CD1c-positive myeloid dendritic cell (primary cell): ENCODE measurements around the gene METAP1D.
"Not testable (repeated sequence)": the region's sequence is repeated elsewhere in the genome, so short reads cannot be mapped to it uniquely, and the experiment has no call there.

Experiments used
- DNase-seq: peaks from one replicate; pipeline ENCODE4 v3.0.0-alpha.2; 2016; ENCODE audit errors: extremely low spot score

The METAP1D gene

DNA sequence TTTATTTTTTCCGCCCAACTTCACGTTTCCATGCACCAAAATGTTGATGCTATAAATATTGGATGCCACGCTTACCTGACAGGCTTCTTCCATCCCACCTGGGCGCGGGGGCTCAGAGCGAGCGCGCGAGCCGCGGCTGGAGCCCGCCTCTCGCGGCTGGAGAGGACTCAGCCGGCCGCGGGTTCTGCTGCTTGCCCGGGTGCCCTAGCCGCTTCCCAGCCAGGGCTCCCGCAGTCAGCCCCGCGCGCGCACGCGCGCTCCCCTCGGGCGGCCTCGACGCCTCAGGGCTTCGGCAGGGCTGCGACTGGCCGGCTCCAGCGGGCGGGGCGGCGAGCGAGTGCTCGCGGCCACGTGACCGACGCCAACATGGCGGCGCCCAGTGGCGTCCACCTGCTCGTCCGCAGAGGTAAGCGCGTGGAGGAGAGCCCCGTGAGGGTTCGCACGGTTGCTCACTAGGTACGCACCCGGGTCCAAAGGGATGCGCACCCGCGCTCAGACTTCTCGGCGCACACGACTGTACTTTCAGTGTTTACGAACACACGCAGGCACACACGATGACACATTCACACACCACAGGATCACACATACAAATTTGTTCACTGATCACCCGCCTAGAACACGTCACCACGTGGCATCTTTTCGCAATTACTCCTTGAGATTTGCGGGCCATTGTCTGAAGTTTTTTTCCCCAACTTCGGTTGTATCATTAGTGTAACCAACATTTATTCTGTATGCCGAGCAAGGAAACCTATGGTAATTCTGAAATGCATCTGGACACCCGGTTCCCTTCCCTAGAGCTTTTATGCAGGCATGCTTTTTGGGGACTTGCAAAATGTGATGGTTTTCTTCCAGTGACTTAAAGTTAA, at the start of gene METAP1D:
Gene METAP1D (plus strand): TSS at position 350 of the 866 bp plus-strand sequence. CDS start 17 bp downstream, at position 367.
- peak; percentile 94 for DNase-seq

DNA sequence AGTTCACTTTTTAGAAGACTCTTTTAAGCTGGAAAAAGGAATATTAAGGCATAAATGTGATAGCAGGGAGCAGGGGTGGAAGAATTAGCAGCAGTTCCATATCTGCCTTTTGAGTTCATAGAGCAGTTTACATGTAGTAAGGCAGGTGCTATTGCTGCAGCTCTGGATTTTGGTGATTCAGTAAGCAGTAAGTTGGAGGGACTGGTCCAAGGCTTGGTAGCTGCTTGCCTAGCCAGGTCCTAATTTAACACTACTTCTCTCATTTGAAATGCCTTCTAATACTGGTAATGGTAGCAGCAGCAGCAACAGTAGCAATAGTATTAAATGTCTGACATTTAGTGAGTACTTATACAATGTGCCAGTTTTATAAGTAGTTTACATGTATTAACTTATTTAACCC, 47.5 kb upstream of the METAP1D start:
- no peak for DNase-seq

DNA sequence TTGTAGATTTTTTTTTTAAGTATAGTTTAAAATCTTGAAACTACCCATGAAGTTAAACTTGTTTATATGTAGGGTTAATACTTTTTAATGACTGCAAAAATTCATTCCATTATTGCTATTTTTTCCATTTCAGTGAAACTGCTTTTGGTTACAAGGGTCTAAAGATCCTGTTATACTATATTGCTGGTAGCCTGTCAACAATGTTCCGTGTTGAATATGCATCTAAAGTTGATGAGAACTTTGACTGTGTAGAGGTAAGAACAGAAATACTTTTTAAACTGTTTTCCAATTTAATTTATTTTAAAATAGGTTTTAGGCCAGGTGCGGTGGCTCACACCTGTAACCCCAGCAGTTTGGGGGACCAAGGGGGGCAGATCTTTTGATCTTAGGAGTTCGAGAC, 47.0 kb upstream of the METAP1D start:
- DNase-seq = no peak

DNA sequence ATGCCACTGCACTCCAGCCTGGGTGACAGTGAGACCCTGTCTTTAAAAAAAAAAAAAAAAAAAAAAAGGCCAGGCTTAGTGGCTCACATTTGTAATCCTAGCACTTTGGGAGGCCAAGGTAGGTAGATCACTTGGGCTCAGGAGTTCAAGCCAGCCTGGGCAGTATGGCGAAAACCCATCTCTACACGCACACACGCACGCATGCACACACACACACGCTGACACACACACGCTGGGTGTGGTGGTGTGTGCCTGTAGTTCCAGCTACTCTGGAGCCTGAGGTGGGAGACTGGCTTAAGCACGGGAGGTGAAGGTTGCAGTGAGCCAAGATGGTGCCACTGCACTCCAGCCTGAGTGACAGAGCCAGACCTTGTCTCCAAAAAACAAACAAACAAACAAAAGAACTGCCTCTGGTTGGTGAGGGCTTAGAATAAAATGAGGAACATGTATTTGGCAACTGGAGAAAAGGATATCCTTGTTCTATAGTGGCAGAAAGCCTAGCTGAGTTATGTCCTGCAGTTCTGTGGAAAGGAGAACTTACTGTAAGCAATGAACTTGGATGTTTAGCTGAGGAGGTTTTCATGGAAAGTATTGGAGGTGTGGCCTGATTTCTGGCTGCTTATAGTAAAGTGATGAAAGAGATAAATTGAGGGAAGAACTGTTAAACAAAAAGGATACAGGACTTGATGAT, 43.5 kb upstream of the METAP1D start:
- peak; percentile 91 for DNase-seq

DNA sequence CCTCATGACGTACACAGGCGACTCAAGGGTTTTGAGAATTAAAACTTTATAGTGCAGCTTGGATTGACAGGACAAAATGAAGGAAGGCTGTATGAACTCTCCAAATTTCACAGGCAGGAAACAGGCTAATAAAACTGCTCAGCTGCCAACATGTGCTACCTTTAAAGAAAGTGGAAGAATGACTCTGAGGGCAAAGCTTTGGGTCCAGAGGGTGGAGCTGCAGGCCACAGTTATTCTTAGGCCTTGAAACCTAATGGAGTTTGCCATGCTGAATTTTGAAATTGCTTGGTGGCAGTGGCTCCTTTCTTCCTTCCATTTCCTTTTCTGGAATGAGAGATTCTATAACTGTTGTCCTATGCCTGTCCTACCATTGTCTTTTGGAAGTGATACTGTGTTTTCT, 42.7 kb upstream of the METAP1D start:
- peak; percentile 35 for DNase-seq

DNA sequence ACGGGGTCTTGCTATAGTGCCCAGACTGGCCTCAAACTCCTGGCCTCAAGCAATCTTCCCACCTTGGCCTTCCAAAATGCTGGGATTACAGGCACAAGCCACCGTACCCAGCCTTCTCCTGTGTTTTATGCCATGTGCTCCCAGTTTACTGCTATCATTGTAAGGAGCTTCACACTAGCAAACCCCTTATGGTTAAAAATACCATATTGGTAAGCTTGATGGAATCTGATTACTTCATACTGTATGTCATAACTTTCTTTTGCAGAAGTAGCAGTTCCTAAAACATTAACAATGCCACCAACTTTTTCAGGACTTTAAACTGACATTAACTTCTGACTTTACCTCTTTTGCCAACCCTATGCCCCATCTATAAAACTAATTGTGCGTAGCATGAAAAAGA, 41.3 kb upstream of the METAP1D start:
- DNase-seq = peak; percentile 80

DNA sequence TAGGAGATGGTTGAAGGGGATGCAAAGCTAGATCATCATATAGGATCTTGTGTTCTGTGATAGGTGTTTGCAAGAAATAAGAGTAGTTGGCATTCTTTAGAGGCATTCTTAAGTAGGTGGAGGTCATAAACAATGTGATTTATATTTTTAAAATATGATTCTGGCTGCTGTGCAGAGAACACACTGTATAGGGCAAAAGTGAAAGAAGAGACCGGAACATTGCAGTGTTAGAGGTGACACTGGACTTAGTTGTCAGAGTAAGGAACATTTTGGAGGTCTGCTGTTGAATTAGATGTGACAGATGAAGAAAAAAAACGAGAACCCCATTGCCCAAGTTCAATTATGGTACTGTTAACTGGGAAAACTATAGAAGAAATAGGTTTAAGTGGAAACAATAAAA, 39.8 kb upstream of the METAP1D start:
- no peak for DNase-seq

DNA sequence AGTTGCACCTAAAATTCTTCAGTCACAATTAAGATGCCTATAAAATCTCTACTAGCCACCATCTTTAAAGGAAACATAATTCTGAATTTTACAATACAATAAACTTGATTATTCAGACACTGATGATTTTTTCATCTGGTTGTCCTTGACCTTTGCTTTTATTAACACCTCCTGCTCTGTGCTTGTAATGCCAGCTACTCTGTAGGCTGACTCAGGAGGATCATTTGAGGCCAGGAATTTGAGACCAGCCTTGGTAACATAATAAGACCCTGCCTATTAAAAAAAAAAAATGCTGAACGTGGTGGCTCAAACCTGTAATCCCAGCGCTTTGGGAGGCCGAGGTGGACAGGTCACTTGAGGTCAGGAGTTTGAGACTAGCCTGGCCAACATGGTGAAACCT, 39.2 kb upstream of the METAP1D start:
- no peak for DNase-seq

DNA sequence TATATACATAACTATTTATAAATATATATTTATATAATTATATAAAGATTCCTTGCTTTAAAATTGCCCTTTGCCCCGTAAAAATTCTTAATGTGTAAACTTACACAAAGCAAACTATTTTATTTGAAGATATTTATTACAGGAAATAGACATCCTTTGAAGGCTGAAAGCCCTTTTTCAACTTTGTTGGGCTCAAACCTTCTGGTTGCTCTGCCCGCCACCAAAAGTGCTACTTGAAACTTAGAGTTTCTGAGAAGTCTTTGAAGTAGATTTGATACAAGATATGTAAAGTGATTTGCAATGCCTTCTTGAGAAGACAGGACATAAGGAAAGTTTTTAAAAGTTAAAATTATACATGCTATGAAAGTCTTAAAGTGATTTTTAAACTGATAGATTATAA, 36.6 kb upstream of the METAP1D start:
- DNase-seq = no peak

DNA sequence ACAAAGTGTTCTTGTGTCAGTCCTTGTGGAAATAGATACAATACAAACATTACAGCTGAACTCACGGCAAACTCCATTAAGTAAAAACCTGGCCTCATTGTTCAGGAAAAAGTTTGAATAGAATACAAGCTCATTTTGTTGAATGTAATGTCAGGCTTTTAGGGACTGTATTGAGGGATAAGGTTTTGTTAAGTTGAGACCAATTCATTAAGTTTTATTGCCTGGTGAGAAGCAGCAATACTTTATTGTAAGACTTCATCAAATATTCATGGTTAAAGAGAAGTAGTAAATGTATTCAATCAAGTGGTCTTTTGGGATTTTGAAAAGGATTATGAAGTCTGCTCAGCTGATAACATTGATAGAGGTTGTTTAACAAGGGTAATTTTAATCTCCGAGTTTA, 35.4 kb upstream of the METAP1D start:
- DNase-seq = no peak

DNA sequence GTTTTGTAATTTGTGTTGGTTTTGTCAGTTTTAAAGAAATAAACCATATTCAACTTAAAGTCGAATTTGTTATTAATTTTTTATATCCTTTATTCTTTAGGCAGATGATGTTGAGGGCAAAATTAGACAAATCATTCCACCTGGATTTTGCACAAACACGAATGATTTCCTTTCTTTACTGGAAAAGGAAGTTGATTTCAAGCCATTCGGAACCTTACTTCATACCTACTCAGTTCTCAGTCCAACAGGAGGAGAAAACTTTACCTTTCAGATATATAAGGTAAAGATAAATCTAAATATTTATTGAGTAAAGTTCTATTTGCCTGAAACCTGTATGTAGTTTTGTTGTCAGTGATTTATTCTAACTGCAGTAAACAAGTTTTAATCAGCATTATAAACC, 34.5 kb upstream of the METAP1D start:
- DNase-seq = no peak

DNA sequence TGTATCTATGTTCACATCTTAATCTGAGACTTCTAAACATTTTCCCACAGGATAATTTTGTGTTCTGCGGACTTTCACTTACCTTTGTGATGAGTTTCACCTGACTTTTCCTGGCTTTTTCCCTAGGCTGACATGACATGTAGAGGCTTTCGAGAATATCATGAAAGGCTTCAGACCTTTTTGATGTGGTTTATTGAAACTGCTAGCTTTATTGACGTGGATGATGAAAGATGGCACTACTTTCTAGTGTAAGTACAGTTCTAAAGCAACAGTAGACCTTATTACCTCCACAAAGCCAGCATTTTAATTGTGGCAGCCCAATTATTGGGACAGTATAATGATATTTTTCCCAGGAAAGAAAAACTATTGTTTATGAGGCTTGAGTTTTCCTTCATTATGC, 34.1 kb upstream of the METAP1D start:
- DNase-seq = no peak

DNA sequence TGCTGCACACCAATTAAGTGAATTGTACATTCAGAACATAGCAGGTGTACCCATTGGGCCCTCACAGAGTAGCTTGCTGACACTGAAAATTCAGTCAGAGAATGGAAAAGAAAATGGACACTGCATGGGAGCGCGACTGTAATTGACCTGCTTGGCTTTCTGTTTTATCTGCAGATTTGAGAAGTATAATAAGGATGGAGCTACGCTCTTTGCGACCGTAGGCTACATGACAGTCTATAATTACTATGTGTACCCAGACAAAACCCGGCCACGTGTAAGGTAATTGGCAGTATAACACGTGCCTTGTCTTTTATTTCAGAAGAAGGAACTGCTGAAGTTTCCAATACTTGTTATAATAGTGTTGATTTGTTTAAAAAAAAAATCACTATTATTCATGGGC, 33.5 kb upstream of the METAP1D start:
- DNase-seq = no peak

DNA sequence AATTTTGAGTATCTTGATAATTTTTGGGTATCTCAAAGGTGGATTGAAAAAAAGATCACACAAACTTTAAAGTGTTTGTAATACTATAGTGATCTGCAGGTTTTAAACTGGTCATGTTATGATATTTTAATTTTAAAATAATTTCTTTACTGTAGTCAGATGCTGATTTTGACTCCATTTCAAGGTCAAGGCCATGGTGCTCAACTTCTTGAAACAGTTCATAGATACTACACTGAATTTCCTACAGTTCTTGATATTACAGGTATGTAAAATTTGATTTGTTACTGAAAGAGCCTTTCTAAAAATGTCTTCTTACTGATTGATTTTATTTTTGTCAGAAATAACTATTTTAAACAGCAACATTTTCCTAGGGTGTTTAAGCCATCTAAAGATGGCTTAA, 33.1 kb upstream of the METAP1D start:
- DNase-seq = no peak

DNA sequence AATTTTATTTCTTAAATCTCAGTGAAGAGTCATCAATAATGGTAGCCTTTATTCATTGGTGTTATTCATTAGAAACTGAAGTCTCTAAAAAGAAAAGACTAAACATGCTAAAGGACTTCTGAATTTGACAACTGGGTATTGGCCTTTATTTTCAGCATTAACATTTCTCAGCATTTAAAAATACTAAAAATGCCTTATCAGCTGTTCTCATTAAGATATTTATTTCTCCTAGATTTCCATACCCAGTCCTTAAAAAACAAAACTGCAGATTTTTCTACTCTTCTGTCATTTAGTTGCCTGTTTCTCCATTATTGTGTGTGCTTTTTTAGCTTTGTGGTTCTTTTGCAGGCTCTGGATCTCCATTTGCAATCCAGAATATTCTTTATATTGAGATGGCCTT, 31.2 kb upstream of the METAP1D start:
- no peak for DNase-seq

DNA sequence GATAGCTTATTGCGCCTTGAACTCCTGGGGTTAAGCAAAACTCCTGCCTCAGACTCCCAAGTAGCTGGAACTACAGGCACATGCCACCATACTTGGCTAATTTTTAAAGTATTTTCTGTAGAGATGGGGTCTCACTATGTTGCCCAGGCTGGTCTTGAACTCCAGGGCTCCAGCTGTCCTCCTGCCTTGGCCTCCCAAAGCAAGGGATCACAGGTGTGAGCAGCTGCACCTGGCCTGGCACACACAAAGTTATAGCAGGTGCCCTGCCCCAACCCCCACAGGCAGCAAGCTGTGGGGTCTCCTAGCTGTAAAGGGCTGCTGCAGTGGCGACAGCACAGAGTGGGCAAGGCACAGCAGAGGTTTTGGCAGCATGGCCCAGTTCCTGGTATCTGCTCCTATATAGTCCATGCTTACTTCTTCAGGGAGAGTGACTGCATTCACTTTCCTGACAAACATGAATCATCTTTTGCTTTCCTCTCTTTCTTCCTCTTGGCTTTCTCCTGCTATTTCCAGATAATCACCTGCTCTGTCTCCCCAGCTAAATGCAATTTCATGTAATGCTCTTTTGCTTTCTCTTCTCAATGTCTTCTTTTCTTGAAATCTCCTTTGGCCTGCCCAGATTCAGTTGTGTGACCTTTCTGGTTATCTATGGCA, 27.3 kb upstream of the METAP1D start:
- no peak for DNase-seq

DNA sequence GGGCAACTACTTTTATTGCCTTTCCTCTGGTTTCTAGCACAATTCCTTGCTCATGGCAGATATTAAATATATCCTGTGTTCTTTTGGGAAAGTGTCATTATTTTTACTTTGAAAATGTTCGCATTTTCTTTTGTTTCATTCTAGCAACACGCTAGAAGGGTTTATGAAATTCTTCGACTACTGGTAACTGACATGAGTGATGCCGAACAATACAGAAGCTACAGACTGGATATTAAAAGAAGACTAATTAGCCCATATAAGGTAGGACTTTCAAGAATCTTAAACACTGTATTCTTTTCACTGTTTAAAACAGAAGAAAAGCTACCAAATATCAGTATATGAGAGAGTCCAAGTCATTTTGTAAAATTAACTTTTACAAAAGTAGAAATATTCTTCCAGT, 20.6 kb upstream of the METAP1D start:
- DNase-seq = no peak

DNA sequence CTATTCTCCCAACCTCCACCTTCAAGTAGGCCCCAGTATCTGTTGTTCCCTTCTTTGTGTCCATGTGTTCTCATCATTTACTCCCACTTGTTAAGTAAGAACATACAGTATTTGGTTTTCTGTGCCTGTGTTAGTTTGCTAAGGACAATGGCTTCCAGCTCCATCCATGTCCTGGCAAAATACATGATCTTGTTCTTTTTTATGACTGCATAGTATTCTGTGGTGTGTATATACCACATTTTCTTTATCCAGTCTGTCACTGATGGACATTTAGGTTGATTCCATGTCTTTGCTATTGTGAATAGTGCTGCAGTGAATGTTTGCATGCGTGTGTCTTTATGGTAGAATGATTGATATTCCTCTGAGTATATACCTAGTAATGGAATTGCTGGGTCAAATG, 15.8 kb upstream of the METAP1D start:
- DNase-seq = not testable (repeated sequence)

DNA sequence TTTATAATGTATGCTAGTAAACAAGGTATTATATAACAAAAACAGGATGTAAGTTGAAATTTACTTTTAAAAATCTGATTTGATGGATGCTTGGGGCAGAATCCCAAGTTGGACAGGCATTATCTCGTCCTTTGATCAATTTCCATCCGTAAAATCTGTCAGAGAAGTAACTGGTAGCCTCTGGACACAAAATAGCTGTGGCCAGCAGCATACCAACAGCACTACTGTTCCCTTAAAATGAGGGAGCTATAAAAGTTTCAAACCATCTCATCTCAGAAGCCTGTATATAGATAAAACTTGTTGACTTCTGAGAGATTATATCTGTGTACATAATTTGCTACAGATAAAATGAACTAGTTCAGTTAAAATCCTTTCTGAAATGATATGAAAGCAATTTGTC, 14.7 kb upstream of the METAP1D start:
- no peak for DNase-seq

DNA sequence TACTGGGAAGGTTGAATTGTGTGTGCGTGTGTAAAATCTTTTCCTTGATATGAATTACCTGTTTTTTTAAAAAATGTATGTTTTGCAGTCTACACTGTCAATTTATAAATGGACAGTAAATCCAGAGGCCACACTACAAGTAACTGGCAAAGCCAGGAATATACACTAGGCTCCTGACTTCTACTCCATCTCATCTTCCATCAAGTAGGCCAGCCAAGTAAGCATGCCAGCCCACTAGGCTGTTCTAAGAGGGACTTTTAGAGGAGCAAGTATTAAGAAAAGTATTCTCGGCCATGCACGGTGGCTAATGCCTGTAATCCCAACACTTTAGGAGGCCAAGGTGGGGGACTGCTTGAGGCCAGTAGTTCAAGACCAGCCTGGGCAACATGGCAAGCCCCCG, 13.0 kb upstream of the METAP1D start:
- no peak for DNase-seq

DNA sequence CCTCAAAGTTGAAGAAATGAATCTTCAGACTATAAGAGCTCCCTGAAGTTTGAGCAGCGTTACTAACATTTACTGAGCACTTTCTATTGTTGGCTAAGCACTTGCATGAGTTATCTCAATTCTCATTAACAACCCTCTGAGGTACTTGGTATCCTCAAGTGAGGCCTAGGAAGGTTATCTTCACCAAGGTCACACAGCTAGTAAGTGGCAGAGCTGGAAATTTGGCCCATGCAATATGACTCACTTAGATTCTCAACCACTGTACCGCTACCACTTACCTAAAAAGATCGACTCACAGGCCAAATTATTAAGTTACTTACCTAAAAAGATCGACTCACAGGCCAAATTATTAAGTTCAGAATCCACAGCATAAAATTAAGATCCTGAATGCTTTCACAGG, 8.7 kb upstream of the METAP1D start:
- no peak for DNase-seq

DNA sequence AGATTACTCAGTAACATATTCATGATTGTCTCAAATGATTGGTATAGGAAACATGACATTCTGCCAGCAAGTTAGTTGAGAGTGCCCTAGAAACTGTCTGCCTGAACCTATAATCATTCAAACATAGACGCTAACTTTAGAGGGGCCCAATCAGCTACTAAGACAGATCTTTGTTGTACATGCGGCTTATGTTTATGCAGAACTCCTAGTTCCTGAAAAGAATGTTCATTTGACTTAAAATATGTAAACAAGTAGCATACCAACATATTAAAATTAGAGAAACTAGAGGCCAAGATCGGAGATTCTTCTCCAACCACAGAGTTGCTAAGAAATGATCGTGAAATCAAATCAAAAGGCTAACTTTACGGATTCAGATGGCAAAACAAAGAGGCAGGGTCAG, 4.2 kb upstream of the METAP1D start:
- no peak for DNase-seq

DNA sequence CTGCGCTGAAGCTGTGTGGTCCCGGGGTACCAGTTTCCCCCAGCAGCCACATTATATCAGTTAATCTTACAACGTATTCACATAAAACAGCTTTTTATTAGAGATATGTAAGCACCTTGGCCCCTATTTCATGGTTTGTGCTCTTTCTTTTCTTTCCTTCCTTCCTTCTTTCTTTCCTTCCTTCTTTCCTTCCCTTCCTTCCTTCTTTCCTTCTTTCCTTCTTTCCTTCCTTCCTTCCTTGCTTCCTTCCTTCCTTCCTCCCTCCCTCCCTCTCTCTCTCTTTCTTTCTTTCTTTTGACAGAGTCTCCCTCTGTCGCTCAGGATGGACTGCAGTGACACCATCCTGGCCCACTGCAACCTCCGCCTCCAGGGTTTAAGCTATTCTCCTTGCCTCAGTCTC, 3.7 kb upstream of the METAP1D start:
- DNase-seq = no peak
